ENCODE measurements around the gene CD79A. TPM values are rescaled to one million over a fixed set of nuclear protein-coding genes. Genes with fewer than 3 reads are reported as not detected.

CD79A gene
- total RNA-seq, 1 donor from 2014 or later = not detected

DNA sequence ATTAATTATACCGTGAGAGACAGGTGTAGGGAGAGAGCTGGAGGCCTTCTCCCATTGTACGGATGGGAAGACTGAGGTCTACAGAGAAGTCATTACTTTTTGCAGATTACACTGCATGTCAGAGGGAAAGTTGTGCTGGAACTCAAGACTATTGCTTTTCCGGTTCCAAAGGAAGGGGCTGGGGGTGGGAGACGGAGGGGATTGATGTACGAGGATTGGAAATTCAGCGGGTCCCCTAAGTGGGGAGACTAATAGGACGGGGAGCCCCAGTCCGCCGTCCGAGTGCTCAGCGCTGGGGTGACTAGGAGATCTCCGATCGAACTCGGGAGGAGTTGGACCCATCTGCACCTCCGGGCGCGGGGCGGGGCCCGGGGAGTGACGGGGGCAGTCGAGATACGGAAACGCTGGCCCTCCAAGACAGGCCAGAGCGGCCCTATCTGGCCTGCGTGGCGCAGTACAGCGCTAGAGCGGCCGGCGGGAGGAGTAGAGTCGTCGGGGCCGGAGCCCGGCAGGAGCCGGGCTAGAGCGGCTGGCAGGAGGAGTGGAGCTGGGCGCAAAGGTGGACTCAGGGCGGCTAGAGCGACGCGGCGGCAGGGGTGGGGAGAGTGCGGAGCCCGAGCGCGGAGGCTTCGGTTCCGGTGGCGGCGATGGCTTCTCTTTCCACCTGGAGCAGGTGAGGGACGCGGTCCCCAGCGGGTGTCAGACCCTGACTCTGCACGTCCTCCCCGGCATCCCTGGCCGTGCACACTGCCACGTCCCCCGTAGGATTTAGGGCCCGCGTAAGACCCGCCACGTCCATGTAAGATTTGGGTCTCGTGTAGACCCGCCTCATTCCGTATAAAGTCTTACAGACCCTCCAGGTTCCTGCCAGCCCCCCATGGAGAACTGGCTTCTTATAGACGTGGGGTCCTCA, 7.0 kb downstream of the CD79A start:
- peak; percentile 96 to 98 for DNase-seq (ENCODE audit: low read depth in 2 of 2)

DNA sequence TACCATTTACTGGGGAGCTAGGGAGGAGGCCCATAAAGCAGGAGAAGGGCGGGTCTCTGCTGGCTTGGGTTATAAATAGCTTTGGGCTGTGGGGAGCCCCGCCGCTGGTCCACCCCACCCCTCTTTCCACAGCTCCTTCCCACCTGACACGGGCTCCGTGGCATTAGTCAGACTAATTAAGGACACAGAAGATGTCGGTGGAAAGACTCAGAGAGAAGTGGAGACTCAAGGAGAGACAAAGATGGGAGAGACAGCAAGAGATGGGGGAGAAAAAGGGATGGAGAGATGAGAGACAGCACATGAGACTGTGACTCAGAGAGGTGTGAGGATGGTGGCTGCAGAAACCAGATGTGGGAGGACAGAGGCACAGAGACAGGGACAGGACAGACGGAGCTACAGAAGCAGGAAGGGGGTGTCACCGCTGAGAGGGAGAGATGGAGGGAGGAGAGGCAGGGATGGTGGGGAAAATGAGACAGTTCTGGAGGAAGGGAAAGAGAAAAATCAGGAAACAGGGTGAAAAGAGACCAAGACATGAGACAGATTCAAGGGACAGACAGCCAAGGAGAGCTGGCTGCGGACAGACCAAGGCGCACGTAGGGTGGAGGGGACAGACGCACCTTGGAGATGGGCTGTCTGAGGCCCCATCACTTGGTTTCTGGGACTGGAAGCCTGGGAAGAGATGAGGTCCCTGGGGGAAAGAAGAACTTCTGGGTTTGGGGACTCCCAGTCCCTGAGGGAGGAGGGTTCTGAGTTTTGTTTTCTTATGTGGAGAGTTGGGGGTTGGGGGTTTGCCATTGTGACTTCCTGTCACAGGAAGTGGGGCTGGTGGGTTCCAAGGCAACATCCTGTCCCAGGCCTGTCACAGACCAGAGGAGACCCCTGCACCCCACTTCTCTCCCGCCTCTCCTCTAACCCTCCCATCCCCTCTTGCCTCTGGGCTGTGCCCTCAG, 10.0 kb downstream of the CD79A start:
- no peak for DNase-seq (ENCODE audit: low read depth in 2 of 2)

GRCh38 chr19:41887711-41888382, 10.8 kb downstream of the CD79A start:
- DNase-seq (ENCODE audit: low read depth in 2 of 2) = no peak

- no peak for DNase-seq (ENCODE audit: low read depth in 2 of 2)
Observed at GRCh38 chr19:41888926-41889325, 11.8 kb downstream of the CD79A start.

GRCh38 chr19:41889896-41890295, 12.8 kb downstream of the CD79A start:
- DNase-seq (ENCODE audit: low read depth in 2 of 2) = no peak

DNA sequence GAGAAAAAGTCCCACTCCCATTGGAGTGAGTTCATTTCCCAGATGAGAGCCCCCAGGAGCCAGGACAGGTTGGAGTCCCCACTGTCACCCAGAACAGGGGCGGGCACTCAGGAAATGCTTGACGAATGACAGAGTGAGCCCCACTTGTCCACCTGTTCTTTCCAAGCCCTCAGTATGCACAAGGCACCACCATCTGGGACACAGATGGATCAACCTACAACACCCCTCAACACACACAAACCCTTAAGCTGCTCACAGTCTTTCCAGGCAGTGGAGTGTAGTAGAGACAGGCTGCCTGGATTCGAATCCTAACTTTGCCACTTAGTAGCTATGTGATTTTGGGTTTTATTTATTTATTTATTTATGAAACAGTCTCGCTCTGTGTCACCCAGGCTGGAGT, 13.9 kb downstream of the CD79A start:
- DNase-seq (ENCODE audit: low read depth in 2 of 2) = no peak

DNA sequence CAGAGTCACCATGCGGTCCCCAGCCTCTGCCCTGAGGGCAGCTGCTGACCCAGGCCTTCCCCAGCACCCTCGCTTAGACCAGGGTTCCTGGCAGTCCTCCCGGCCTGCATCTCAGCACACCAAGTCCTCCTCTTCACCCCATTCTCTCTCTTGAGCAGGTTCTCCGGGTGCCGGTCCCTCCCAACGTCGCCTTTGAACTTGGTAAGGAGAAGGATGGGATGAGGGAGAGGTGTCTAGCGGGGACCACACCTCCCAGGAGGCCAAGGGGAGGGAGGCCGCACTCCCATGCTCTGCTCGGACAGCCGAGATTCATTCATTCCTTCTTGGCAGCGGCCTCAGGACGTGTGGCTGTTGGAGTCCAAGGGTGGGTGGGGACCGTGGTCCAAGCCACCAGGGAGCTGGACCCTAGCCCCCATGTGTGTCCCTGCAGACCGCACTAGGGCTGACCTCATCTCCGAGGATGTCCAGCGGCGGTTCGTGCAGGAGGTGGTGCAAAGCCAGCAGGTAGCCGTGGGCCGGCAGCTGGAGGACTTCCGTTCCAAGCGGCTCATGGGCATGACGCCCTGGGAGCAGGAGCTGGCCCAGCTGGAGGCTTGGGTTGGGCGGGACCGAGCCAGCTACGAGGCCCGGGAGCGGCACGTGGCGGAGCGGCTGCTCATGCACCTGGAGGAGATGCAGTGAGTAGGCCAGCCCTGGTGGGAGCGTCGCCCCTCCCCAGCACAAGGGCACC, 15.3 kb downstream of the CD79A start:
- no peak for DNase-seq (ENCODE audit: low read depth in 2 of 2)

- DNase-seq (ENCODE audit: low read depth in 2 of 2) = no peak
Observed at GRCh38 chr19:41893899-41894298, 16.8 kb downstream of the CD79A start.

GRCh38 chr19:41894350-41894749, 17.3 kb downstream of the CD79A start:
- DNase-seq (ENCODE audit: low read depth in 2 of 2) = no peak

- no peak for DNase-seq (ENCODE audit: low read depth in 2 of 2)
Observed at GRCh38 chr19:41895745-41896580, 18.9 kb downstream of the CD79A start.

DNA sequence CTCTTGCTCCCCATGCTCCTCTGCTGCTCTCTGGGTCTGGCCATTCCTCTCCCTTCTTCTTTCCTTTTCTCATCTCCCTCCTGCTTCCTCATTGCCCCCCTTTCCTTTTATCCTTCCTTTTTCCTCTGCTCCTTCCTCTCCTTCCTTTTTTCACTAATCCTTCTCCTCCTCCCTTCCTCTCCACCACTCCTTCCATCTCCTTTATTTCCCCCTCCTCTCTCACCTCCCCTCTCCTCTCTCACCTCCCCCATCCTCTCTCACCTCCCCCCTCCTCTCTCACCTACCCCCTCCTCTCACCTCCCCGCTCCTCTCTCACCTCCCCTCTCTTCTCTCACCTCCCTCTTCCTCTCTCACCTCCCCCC, 19.5 kb downstream of the CD79A start:
- DNase-seq (ENCODE audit: low read depth in 2 of 2) = no peak

GRCh38 chr19:41897181-41897580, 20.1 kb downstream of the CD79A start:
- no peak for DNase-seq (ENCODE audit: low read depth in 2 of 2)

- no peak for DNase-seq (ENCODE audit: low read depth in 2 of 2)
Observed at GRCh38 chr19:41897820-41898219, 20.7 kb downstream of the CD79A start.

- no peak for DNase-seq (ENCODE audit: low read depth in 2 of 2)
Observed at GRCh38 chr19:41898235-41898634, 21.2 kb downstream of the CD79A start.

DNA sequence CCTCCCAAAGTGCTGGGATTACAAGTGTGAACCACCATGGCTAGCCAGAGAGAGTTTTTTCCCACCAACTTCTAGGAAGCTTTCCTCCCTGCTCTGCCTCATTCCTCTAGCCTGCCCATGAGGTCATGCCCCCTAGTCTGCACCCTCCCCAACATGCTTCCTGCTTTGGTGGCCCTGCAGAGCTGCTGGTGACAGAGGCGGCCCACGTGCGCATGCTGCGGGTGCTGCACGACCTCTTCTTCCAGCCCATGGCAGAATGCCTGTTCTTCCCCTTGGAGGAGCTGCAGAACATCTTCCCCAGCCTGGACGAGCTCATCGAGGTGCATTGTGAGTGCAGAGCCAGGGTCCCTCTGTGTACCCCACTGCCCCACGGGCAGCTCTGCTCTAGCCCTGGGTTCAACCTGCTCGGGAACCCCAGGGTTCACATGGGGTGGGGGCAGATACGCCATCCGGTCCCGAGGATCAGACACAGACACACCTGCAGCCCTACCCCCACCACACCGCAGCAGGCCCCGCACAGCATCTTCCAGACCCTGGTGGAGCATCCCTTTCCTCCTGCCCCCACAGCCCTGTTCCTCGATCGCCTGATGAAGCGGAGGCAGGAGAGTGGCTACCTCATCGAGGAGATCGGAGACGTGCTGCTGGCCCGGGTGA, 24.8 kb downstream of the CD79A start:
- DNase-seq (ENCODE audit: low read depth in 2 of 2) = no peak

DNA sequence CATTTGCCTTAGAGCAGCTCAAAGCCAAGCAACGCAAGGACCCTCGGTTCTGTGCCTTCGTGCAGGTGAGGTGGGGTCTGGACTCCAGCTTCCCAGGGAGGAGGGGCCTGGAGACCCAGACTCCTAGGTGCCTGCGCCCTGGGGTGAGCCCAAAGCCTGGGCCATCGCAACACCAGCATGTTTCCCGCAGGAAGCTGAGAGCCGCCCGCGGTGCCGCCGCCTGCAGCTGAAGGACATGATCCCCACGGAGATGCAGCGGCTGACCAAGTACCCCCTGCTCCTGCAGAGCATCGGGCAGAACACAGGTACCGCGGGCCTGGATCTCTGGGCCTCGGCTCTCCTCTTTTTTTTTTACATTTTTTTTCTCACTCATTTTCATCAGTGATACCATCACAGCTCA, 25.5 kb downstream of the CD79A start:
- DNase-seq (ENCODE audit: low read depth in 2 of 2) = no peak

GRCh38 chr19:41903193-41903953, 26.3 kb downstream of the CD79A start:
- no peak for DNase-seq (ENCODE audit: low read depth in 2 of 2)

- no peak for DNase-seq (ENCODE audit: low read depth in 2 of 2)
Observed at GRCh38 chr19:41904118-41904870, 27.2 kb downstream of the CD79A start.

Data from lung microvascular endothelial cell (primary cell).